ENCODE measurements around the gene DCC.

GRCh38 chr18:52781113-52781512, 441.1 kb downstream of the DCC start:
- TF ChIP-seq, protein P1, sequence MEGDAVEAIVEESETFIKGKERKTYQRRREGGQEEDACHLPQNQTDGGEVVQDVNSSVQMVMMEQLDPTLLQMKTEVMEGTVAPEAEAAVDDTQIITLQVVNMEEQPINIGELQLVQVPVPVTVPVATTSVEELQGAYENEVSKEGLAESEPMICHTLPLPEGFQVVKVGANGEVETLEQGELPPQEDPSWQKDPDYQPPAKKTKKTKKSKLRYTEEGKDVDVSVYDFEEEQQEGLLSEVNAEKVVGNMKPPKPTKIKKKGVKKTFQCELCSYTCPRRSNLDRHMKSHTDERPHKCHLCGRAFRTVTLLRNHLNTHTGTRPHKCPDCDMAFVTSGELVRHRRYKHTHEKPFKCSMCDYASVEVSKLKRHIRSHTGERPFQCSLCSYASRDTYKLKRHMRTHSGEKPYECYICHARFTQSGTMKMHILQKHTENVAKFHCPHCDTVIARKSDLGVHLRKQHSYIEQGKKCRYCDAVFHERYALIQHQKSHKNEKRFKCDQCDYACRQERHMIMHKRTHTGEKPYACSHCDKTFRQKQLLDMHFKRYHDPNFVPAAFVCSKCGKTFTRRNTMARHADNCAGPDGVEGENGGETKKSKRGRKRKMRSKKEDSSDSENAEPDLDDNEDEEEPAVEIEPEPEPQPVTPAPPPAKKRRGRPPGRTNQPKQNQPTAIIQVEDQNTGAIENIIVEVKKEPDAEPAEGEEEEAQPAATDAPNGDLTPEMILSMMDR (IDR thresholded peaks at IDR 0.05) = no peak
- TF ChIP-seq POLR2A (IDR thresholded peaks at IDR 0.05) = no peak
